Caco-2 (cell line): ENCODE data around the gene ASB16. TPM values are rescaled to one million over a fixed set of nuclear protein-coding genes. Genes with fewer than 3 reads are reported as not detected.
A peak's percentile ranks its signal among the peaks of the same experiment; 100 is the strongest.

Source experiments
- Bru-seq: library from RNA; stranded (reverse); fragments of 400-500 nt; gene quantifications from one replicate; lab custom pipeline; 2021; lab: Mats Ljungman, UMichigan
- BruChase-seq, 2 experiments: library from RNA; stranded (reverse); fragments of 400-500 nt; gene quantifications; one replicate each; lab custom pipeline; 2021; lab: Mats Ljungman, UMichigan
- BruUV-seq: library from RNA; stranded (reverse); fragments of 400-500 nt; replicated peaks from 2 replicates; lab custom pipeline; 2021; lab: Mats Ljungman, UMichigan
- CTCF ChIA-PET: fragments of 300-600 bp; sonication (Branson Sonifier 250); formaldehyde crosslinking; loops from one replicate; lab custom pipeline; 2022; ENCODE audit warnings: antibody characterized with exemption; lab: Charles Lee
- POLR2A ChIA-PET: fragments of 300-600 bp; sonication (Branson Sonifier 250); formaldehyde crosslinking; loops from one replicate; lab custom pipeline; 2022; ENCODE audit warnings: antibody characterized with exemption; lab: Charles Lee
- DNase-seq, 2 experiments: peaks; one replicate each; pipeline versions ENCODE4 v3.0.0 to v3.0.0-alpha.2; 2020 to 2022
- H3K27me3 ChIP-seq: replicated peaks from 2 replicates; pipeline ENCODE4 v1.6.0; 2011; ENCODE audit warnings: low read length; ENCODE audit not compliant: control insufficient read depth, insufficient read depth
- H3K36me3 ChIP-seq: 2 replicates; pipeline ENCODE4 v1.5.1; 2011; ENCODE audit warnings: low read length; ENCODE audit not compliant: control insufficient read depth, insufficient read depth
- H3K4me1 ChIP-seq: fragments of 250-450 bp; sonication (Bioruptor Pico); 2 replicates; pipeline ENCODE4 v1.5.1; 2020; ENCODE audit warnings: mild to moderate bottlenecking
- H3K4me3 ChIP-seq: 2 replicates; pipeline ENCODE4 v1.5.1; 2011; ENCODE audit warnings: low read depth, mild to moderate bottlenecking, control low read depth, low read length
- H3K9me3 ChIP-seq: fragments of 250-450 bp; sonication (Bioruptor Pico); 2 replicates; pipeline ENCODE4 v1.5.1; 2020; ENCODE audit warnings: mild to moderate bottlenecking, moderate library complexity
- H3K27ac Mint-ChIP-seq: one replicate; pipeline ENCODE4 v1.8.0; 2022; ENCODE audit warnings: mixed read lengths; ENCODE audit not compliant: unreplicated experiment
- H3K27me3 Mint-ChIP-seq: one replicate; pipeline ENCODE4 v1.8.0; 2022; ENCODE audit warnings: mixed read lengths; ENCODE audit not compliant: insufficient read depth, unreplicated experiment
- H3K36me3 Mint-ChIP-seq: one replicate; pipeline ENCODE4 v1.8.0; 2022; ENCODE audit warnings: mild to moderate bottlenecking, mixed read lengths; ENCODE audit not compliant: insufficient read depth, unreplicated experiment
- H3K4me1 Mint-ChIP-seq: one replicate; pipeline ENCODE4 v1.8.0; 2022; ENCODE audit warnings: low read depth, mixed read lengths; ENCODE audit not compliant: unreplicated experiment
- H3K4me3 Mint-ChIP-seq: one replicate; pipeline ENCODE4 v1.8.0; 2022; ENCODE audit warnings: mild to moderate bottlenecking, moderate library complexity, mixed read lengths; ENCODE audit not compliant: unreplicated experiment
- H3K9me3 Mint-ChIP-seq: one replicate; pipeline ENCODE4 v1.8.0; 2022; ENCODE audit warnings: mixed read lengths; ENCODE audit not compliant: unreplicated experiment
- CTCF ChIP-seq, 2 experiments: fragments of 200-600 bp in 1 of 2; IDR thresholded peaks; 1 replicate in 1 of 2; 2 replicates in 1 of 2; pipeline versions ENCODE4 v1.5.1 to v1.8.0; 2011 to 2022; ENCODE audit warnings: antibody characterized with exemption in 1 of 2, control low read depth in 1 of 2, inconsistent platforms in 1 of 2, low read depth in 1 of 2, low read length in 1 of 2, mild to moderate bottlenecking in 1 of 2, moderate library complexity in 1 of 2; ENCODE audit not compliant: insufficient read depth in 1 of 2, severe bottlenecking in 1 of 2, unreplicated experiment in 1 of 2
- intact Hi-C: fragments of 100-400 bp; cut with micrococcal nuclease; formaldehyde crosslinking; loops from one replicate; pipeline ENCODE4 v1.10.0; 2022; ENCODE audit not compliant: unreplicated experiment
- long read RNA-seq: library from polyadenylated mRNA; stranded (forward); transcript quantifications from one replicate; pipeline ENCODE4 v2.0.0, GENCODE V29; 2022
- total RNA-seq: library from RNA; stranded (reverse); gene quantifications from 2 replicates; pipeline ENCODE4 v1.2.3, GENCODE V29; 2022

The ASB16 gene
- total RNA-seq (0.26 TPM in 1 of 2 replicates, not detected in the other), Bru-seq, nascent RNA (percentile 17 among the genes with signal in this experiment), BruChase-seq, experiment 1, labeled RNA remaining after a 2-hour chase (percentile 18 among the genes with signal in this experiment), BruChase-seq, experiment 2, labeled RNA remaining after a 6-hour chase (percentile 19 among the genes with signal in this experiment)
- long read RNA-seq, partial matches to known transcripts, result 0 of 3 reads
- long read RNA-seq, other reads (novel, unspliced or antisense), result 3 of 3 reads

GRCh38 chr17:44170499-44171201 is at the start of gene ASB16:
Gene ASB16 (plus strand): TSS chr17:44170704. CDS start chr17:44170790, 86 bp downstream.
- H3K4me3 ChIP-seq, result no peak within 1 kb of the TSS
- no peaks in the 10 kb centered on the region for H3K27me3 ChIP-seq
- intact Hi-C loops, result no loop called here
- no peaks in the 10 kb centered on the region for H3K36me3 ChIP-seq
- DNase-seq, result no peak
- POLR2A ChIA-PET, result no interaction called here
- no peak within 1 kb of the TSS for H3K27ac Mint-ChIP-seq
- no peaks in the 10 kb centered on the region for H3K27me3 Mint-ChIP-seq
- CTCF ChIA-PET, result interaction anchor here (0.6 to 1.6 kb wide), 3 partner anchors 14 to 96 kb away, joined by 3 to 7 read pairs (median 3); partner anchors contain the start of gene TMUB2
- peaks cover 12% of the 10 kb centered on the region for H3K4me1 Mint-ChIP-seq
- H3K4me1 ChIP-seq, result peaks cover 18% of the 10 kb centered on the region
- peak in 1 of 2 experiments; percentile 23 for TF ChIP-seq CTCF (IDR thresholded peaks at IDR 0.05; ENCODE audit: insufficient read depth in 1 of 2, low read depth in 1 of 2, low read length in 1 of 2, severe bottlenecking in 1 of 2, unreplicated experiment in 1 of 2)
- H3K36me3 Mint-ChIP-seq, result peaks cover 16% of the 10 kb centered on the region
- no peak within 1 kb of the TSS for H3K4me3 Mint-ChIP-seq
- no TSS peak for BruUV-seq
- H3K9me3 ChIP-seq, result no peaks in the 10 kb centered on the region
- H3K9me3 Mint-ChIP-seq, result no peaks in the 10 kb centered on the region

GRCh38 chr17:44120851-44121605 is 49.5 kb upstream of the ASB16 start:
- Histone ChIP-seq H3K9me3 (no peaks in the 10 kb centered on the region), H3K4me3 (no peak overlapping the region), H3K27me3 (no peaks in the 10 kb centered on the region), H3K4me1 (peaks cover 5% of the 10 kb centered on the region; the same call in 1 of the 2 replicates), H3K36me3 (no peaks in the 10 kb centered on the region)
- Mint-ChIP-seq H3K36me3 (no peaks in the 10 kb centered on the region), H3K4me3 (no peak overlapping the region), H3K27ac (no peak overlapping the region), H3K4me1 (peaks cover 7% of the 10 kb centered on the region), H3K27me3 (no peaks in the 10 kb centered on the region), H3K9me3 (no peaks in the 10 kb centered on the region)
- TSS peak; percentile 1 for BruUV-seq
- CTCF ChIA-PET, result interaction anchor here (0.9 to 1.0 kb wide), 2 partner anchors 38 to 183 kb away, joined by 3 to 4 read pairs; no protein-coding TSS in a partner anchor
- TF ChIP-seq CTCF (IDR thresholded peaks at IDR 0.05; ENCODE audit: insufficient read depth in 1 of 2, low read depth in 1 of 2, low read length in 1 of 2, severe bottlenecking in 1 of 2, unreplicated experiment in 1 of 2), result no peak
- DNase-seq, result no peak
- POLR2A ChIA-PET, result no interaction called here
- intact Hi-C loops, result no loop called here
